ENCODE measurements around the gene MYL2. TPM values are rescaled to one million over a fixed set of nuclear protein-coding genes. Genes with fewer than 3 reads are reported as not detected.

MYL2 gene
- total RNA-seq, 1 experiment from 2014 or later = 0.39 TPM

- Histone ChIP-seq H3K9me3 (ENCODE audit: control insufficient read depth in 1 of 2, insufficient read depth in 1 of 2, low read depth in 1 of 2, low read length in 2 of 2) (peaks cover 0 to 6% of the 10 kb centered on the region in 2 experiments; a peak in 1 of 4 replicates), H3K9ac (ENCODE audit: low read length) (no peak overlapping the region), H3K4me2 (ENCODE audit: low read length) (no peak overlapping the region), H3K9me2 (ENCODE audit: insufficient read depth) (no peaks in the 10 kb centered on the region), H3K4me1 (ENCODE audit: control insufficient read depth in 1 of 2, insufficient read depth in 2 of 2, low read length in 2 of 2) (peaks cover 11 to 16% of the 10 kb centered on the region in 2 experiments), H3K36me3 (ENCODE audit: control insufficient read depth in 1 of 2, insufficient read depth in 2 of 2, low read length in 2 of 2) (no peaks in the 10 kb centered on the region), H3K4me3 (replicated peaks in 1 of 2; ENCODE audit: low read depth in 1 of 2, low read length in 2 of 2) (no peak overlapping the region), H3K27ac (ENCODE audit: low read depth, low read length) (no peak overlapping the region), H3K27me3 (ENCODE audit: insufficient read depth, low read length) (no peaks in the 10 kb centered on the region), H3K79me2 (ENCODE audit: insufficient read depth, low read length) (no peaks in the 10 kb centered on the region), H2AFZ (ENCODE audit: low read depth, low read length, poor library complexity, severe bottlenecking) (no peak overlapping the region), H4K20me1 (ENCODE audit: insufficient read depth) (no peaks in the 10 kb centered on the region)
- ChIA-PET CTCF (no interaction called here), RAD21 (ENCODE audit: low non-redundant PET in 1 of 2, low total read pairs in 2 of 2, uncharacterized antibody in 2 of 2, unreplicated experiment in 2 of 2) (no interaction called here), POLR2A (no interaction called here)
- intact Hi-C loops (cut with micrococcal nuclease) = no loop called here
- DNase-seq (ENCODE audit: low read depth, low spot score) (no peak), ATAC-seq (no peak)
- BruUV-seq (replicated peaks) = no TSS peak
- TF ChIP-seq POLR2A (IDR thresholded peaks at IDR 0.05; ENCODE audit: borderline replicate concordance, extremely low read depth, insufficient read depth, insufficient read length) = no peak
- no peak for TF ChIP-seq CBX3 (IDR thresholded peaks at IDR 0.05; ENCODE audit: low read depth)
- no peak for TF ChIP-seq ELF1 (IDR thresholded peaks at IDR 0.05; ENCODE audit: borderline replicate concordance, low read depth)
- no peak for TF ChIP-seq TCF7L2 (IDR thresholded peaks at IDR 0.05; ENCODE audit: borderline replicate concordance, extremely low read depth, insufficient read depth, insufficient read length)
- no peak for TF ChIP-seq ZNF274 (IDR thresholded peaks at IDR 0.05; ENCODE audit: low read depth, low read length)
- TF ChIP-seq EZH2 (IDR thresholded peaks at IDR 0.05) = no peak
- TF ChIP-seq REST (IDR thresholded peaks at IDR 0.05; ENCODE audit: low read depth) = no peak
These were observed 20.6 kb upstream of the MYL2 start for GRCh38 chr12:110940933-110941332.
